ENCODE results near the gene OR6F1.

- TF ChIP-seq CTCF (conservative IDR thresholded peaks at IDR 0.05 in 1 of 2, IDR thresholded peaks at IDR 0.05 in 1 of 2; ENCODE audit: low read depth in 1 of 2, low read length in 2 of 2), result peak; percentile 40 to 60
- TF ChIP-seq EZH2 (IDR thresholded peaks at IDR 0.05; ENCODE audit: low read length, missing control alignments), result no peak
These were observed 35.1 kb downstream of the OR6F1 start for GRCh38 chr1:247681288-247681897.
